ENCODE results near the gene ANKRD40CL. TPM values are rescaled to one million over a fixed set of nuclear protein-coding genes. Genes with fewer than 3 reads are reported as not detected.

ANKRD40CL gene
- total RNA-seq, 4 donors from 2014 or later = not detected

DNA sequence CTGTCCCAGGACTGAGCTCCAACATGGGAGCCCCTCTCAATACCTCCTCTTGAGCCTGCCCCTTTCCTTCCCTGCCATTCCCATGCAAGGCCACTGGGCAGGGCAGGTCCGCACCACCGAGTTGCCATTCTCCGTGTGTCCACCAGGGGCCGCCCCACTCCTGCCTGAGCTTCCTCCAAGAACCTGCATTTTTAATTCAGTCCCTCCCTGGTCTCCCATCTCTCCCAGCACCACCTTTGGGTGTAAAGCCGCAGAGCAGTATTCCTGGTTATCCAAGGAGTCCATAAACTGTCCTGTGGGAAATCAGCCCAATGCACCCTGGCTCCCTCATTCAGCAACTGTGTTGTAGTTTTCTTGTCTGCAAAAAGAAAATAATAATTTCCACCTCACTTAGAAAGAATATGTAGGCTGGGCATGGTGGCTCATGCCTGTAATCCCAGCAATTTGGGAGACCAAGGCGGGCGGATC, 15.9 kb upstream of the ANKRD40CL start:
- no peaks in the 10 kb centered on the region for H3K9me3 ChIP-seq
- no peak overlapping the region for H3K4me3 ChIP-seq
- intact Hi-C loops (cut with DNase I) = loop anchor here (10.0 kb wide), 1 partner anchor 172 kb away; no protein-coding TSS in a partner anchor
- DNase-seq = peak; percentile 24
- peaks cover 14 to 50% (median 30%) of the 10 kb centered on the region in 3 donors for H3K4me1 ChIP-seq
- no peaks in the 10 kb centered on the region for H3K36me3 ChIP-seq
- H3K27ac ChIP-seq = no peak overlapping the region
- no peaks in the 10 kb centered on the region for H3K27me3 ChIP-seq
- 11 to 15% methylated on average over 7 of the region's 7 CpGs for WGBS, 2 donors
- TF ChIP-seq POLR2A (IDR thresholded peaks at IDR 0.05) = no peak
- TF ChIP-seq CTCF (IDR thresholded peaks at IDR 0.05) = peak; percentile 85 to 100 (median 99)

DNA sequence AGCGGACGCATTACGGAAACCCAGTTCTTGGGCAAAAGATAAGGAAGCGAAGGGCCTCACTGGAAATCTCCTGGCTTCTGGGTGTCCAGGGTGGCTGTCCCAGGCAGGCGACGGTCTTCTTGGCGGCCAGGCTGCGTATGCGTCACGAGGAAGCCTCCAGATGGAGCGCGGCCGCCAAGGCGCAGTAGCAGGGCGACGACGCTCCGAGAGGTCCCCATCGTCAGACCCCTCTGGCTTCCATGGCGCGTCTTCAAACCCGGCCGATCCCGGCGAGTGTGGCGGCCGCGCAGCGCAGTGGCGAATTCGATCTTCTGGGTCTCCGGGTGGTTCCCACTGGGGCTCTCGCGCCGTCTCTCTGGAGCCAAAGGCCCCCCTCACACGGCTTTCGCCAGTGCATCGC, 13.8 kb upstream of the ANKRD40CL start:
- Histone ChIP-seq H3K27me3 (no peaks in the 10 kb centered on the region), H3K9me3 (no peaks in the 10 kb centered on the region), H3K4me3 (peak overlapping the region in 2 of 4 donors; percentile 28 to 53), H3K27ac (no peak overlapping the region), H3K4me1 (peaks cover 6 to 30% (median 18%) of the 10 kb centered on the region in 3 donors), H3K36me3 (no peaks in the 10 kb centered on the region)
- WGBS, 2 donors = 50 to 60% methylated on average over 10 to 22 of the region's 38 CpGs
- intact Hi-C loops (cut with DNase I) = loop anchor here (10.0 kb wide), 1 partner anchor 174 kb away; no protein-coding TSS in a partner anchor
- TF ChIP-seq POLR2A (IDR thresholded peaks at IDR 0.05) (no peak), CTCF (IDR thresholded peaks at IDR 0.05) (no peak)
- DNase-seq = no peak

GRCh38 chr17:50779747-50780353, 12.5 kb upstream of the ANKRD40CL start:
- no peaks in the 10 kb centered on the region for H3K36me3 ChIP-seq
- H3K27ac ChIP-seq = no peak overlapping the region
- DNase-seq = no peak
- no peaks in the 10 kb centered on the region for H3K27me3 ChIP-seq
- intact Hi-C loops (cut with DNase I) = loop anchor here (10.0 kb wide), 1 partner anchor 175 kb away; no protein-coding TSS in a partner anchor
- TF ChIP-seq POLR2A (IDR thresholded peaks at IDR 0.05) (no peak), CTCF (IDR thresholded peaks at IDR 0.05) (no peak)
- H3K4me1 ChIP-seq = peaks cover 0 to 17% (median 7%) of the 10 kb centered on the region in 3 donors
- 84 to 96% methylated on average over 9 of the region's 9 CpGs for WGBS, 2 donors
- no peaks in the 10 kb centered on the region for H3K9me3 ChIP-seq
- no peak overlapping the region for H3K4me3 ChIP-seq

DNA sequence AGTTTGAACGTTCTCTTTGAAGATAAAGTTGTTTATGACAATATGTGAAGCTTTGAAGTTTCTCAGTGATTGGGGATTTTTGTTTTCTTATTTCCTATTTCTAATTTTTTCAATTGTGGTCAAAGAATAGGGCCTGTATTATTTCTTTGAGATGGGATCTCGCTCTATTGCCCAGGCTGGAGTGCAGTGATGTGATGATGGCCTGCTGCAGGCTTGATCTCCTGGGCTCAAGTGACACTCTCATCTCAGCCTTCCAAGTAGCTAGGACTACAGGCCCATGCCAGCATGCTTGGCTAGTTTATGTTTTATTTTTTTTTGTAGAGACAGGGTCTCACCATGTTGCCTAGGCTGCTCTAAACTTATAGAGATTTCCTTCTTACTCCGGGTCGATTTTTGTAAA, 11.7 kb upstream of the ANKRD40CL start:
- DNase-seq = no peak
- intact Hi-C loops (cut with DNase I) = no loop called here
- H3K27ac ChIP-seq = no peak overlapping the region
- WGBS, 2 donors = 77 to 80% methylated on average over 4 of the region's 4 CpGs
- peaks cover 0 to 9% (median 4%) of the 10 kb centered on the region in 3 donors for H3K4me1 ChIP-seq
- no peak overlapping the region for H3K4me3 ChIP-seq
- no peaks in the 10 kb centered on the region for H3K27me3 ChIP-seq
- no peaks in the 10 kb centered on the region for H3K36me3 ChIP-seq
- TF ChIP-seq CTCF (IDR thresholded peaks at IDR 0.05) (no peak), POLR2A (IDR thresholded peaks at IDR 0.05) (no peak)
- no peaks in the 10 kb centered on the region for H3K9me3 ChIP-seq

GRCh38 chr17:50778471-50778870, 11.2 kb upstream of the ANKRD40CL start:
- peaks cover 0 to 7% (median 3%) of the 10 kb centered on the region in 3 donors for H3K4me1 ChIP-seq
- no peak overlapping the region for H3K27ac ChIP-seq
- no peaks in the 10 kb centered on the region for H3K27me3 ChIP-seq
- intact Hi-C loops (cut with DNase I) = no loop called here
- WGBS, 2 donors = 85 to 89% methylated on average over 8 of the region's 8 CpGs
- no peaks in the 10 kb centered on the region for H3K9me3 ChIP-seq
- no peak for DNase-seq
- H3K4me3 ChIP-seq = no peak overlapping the region
- TF ChIP-seq POLR2A (IDR thresholded peaks at IDR 0.05) = no peak
- H3K36me3 ChIP-seq = no peaks in the 10 kb centered on the region

Data from esophagus squamous epithelium (tissue), 5 donors.